IPS-11a (cell line): ENCODE results near the gene MSL1.
A peak's percentile ranks its signal among the peaks of the same experiment; 100 is the strongest.
"Not testable (repeated sequence)": the region's sequence is repeated elsewhere in the genome, so short reads cannot be mapped to it uniquely, and the experiment has no call there.

Source experiments
- H3K4me3 ChIP-seq: one replicate; pipeline ENCODE4 v1.5.1; 2013; ENCODE audit warnings: low read depth, low read length, control low read depth

MSL1 gene

DNA sequence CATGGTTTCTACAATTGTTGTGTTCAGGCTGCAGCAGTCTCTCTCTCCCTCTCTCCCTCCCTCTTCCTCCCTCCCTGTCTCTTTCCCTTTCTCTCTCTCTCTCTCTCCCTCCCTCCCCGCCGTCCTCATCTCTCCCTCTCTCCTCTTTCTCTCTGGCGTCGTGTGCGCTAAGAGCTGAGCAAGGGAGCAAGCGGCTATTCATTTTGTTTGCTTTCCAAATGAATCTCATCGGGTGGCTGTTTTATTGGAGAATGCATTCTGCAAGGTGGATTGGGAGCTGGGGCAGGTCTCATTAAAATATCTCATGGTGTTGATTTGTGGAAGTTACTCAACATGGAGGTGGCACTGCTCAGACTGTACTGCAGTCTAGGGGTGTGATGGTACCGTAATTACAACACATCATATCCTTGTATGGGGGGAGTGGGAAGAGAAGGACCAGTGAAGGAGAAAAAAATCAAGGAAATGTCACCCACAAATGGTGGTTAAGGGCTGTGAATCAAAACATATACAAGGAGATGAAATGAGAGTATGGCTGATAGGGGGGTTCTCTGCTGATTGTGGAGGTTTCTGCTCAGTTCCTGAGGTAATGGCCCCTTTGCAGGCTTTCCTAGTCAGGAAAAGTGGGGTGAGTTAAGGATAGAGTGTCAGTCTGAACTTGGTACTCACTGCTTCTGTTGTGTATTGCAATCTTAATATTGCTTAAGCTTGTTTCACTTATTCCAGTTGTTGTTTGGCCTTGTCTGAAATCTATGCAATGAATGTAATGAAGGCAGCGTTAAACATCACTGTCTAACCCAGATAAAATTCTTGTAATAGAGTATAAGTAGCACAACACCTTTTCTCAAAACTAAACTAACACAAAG lies 2.7 kb downstream of the MSL1 start:
- H3K4me3 ChIP-seq = peak overlapping the region; percentile 76

GRCh38 chr17:40129498-40129897 lies 7.7 kb downstream of the MSL1 start:
- H3K4me3 ChIP-seq = no peak overlapping the region

DNA sequence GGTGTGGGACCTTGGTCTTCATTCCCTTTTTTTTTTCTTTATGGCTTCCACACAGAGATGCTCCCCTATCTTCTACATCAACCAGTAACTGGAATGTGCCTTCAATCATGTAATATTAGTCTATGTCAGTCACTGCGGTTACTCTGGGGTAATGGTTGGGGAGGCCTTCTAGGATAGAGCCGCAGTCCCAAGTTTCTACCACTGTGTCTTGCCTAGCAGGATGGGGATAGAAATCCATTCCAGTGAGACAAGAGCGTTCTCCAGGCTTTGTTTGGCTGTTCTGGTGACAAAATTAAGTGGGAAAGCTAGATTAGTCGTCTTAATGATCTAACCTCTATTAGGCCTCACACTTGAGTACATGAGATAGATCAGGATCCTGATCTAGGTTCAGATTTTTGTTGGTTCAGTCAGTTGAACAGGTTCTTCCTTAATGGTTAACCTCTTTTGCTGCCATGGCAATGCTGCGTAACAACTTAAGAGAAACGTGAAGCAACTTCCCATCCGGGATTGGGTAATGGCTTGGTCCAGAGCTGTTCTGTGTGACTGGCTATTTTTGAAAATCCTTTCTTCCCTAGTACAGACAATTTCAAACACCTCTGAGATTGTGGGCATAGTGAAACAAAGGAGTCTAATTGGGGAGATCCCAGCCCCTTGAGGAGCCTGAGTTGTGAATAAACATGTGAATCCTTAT lies 8.7 kb downstream of the MSL1 start:
- no peak overlapping the region for H3K4me3 ChIP-seq

DNA sequence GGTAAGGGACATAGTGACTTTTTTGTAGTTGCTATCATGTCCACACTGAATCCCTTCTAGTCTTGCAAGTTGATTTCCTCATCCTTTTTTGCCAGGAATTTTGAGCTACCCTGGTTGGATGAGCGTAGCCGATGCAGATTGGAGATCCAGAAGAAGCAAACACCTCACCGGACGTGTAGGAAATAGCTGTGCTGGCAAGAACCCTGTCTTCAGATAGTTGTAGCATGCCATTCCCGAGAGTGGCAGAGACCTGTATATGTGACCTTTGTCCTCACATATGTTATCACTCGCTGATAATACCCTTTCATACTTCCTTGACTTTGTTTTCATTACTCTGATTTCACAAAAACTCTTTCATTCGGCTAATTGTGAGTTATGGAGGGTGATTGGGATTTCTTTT lies 12.4 kb downstream of the MSL1 start:
- no peak overlapping the region for H3K4me3 ChIP-seq

DNA sequence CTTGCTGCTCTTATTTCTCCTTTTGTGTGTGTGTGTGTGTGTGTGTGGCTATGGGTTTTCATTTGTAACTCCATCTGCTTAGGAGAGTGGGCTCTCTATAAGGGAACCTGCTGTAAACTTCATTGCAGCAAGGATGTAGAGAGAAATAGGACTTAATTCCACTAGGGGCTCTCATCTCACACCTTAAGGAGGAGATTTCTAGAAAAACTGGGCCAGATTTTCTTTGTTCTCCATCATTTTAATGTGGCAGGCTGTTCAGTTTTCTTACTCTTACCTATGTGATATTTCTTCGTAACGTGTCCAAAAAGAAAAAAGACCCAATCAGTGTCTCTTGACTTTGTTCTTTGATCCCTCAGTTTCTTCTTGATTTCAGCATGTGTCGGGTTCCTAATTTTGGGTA lies 14.0 kb downstream of the MSL1 start:
- H3K4me3 ChIP-seq = no peak overlapping the region

GRCh38 chr17:40139566-40140058 lies 17.8 kb downstream of the MSL1 start:
- H3K4me3 ChIP-seq = peak overlapping the region; percentile 89

DNA sequence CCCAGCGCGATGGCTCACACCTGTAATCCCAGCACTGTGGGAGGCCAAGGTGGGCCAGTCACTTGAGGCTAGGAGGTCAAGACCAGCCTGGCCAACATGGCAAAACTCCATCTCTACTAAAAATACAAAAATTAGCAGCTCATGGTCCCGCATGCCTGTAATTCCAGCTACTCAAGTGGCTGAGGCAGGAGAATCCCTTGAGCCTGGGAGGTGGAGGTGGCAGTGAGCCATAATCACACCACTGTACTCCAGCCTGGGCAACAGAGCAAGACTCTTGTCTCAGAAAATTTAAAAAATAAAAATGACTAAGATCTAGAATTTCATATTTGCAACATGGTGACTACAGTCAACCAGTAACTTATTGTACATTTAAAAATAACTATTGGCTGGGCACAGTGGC lies 21.4 kb downstream of the MSL1 start:
- not testable (repeated sequence) for H3K4me3 ChIP-seq

DNA sequence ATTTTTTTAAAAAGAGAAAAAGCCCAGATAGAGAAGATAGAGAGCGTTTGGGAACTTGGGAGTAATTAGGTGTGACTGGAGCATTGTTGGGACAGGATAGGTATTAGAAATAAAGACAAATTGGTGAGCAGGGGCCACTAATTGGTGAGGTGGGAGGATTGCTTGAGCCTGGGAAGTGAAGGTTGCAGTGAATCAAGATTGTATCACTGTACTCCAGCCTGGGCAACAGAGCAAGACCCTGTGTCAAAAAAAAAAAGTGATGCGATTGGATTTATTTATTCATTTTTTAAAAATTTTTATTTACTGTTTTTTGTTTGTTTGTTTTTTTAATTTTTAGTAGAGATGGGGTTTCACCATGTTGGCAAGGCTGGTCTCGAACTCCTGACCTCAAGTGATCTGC lies 23.7 kb downstream of the MSL1 start:
- no peak overlapping the region for H3K4me3 ChIP-seq

DNA sequence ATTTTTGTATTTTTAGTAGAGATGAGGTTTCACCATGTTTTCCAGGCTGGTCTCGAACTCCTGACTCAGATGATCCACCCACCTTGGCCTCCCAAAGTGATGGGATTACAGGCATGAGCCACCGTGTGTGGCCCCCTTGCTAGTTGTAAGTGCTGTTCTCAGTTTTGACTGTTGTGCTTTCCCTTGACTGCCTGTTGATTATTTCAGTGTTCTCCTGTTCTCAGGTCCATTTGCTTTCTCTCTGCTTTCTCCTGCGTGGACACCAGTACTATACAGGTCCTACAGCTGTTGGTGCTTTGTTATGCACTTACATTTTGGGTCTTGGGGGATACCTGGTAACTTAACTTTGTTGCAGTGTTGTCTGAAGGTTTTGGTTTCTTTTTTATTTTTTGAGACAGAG lies 26.8 kb downstream of the MSL1 start:
- H3K4me3 ChIP-seq = no peak overlapping the region

- H3K4me3 ChIP-seq = no peak overlapping the region
These were observed 28.5 kb downstream of the MSL1 start for GRCh38 chr17:40150276-40150675.

- H3K4me3 ChIP-seq = no peak overlapping the region
These were observed 29.7 kb downstream of the MSL1 start for GRCh38 chr17:40151414-40151963.

- no peak overlapping the region for H3K4me3 ChIP-seq
These were observed 31.9 kb downstream of the MSL1 start for GRCh38 chr17:40153603-40154236.

GRCh38 chr17:40157973-40158372 lies 36.2 kb downstream of the MSL1 start:
- no peak overlapping the region for H3K4me3 ChIP-seq

GRCh38 chr17:40158438-40159013 lies 36.8 kb downstream of the MSL1 start:
- no peak overlapping the region for H3K4me3 ChIP-seq

- H3K4me3 ChIP-seq = no peak overlapping the region
These were observed 37.7 kb downstream of the MSL1 start for GRCh38 chr17:40159456-40159855.

- no peak overlapping the region for H3K4me3 ChIP-seq
These were observed 46.0 kb downstream of the MSL1 start for GRCh38 chr17:40167685-40168261.

- no peak overlapping the region for H3K4me3 ChIP-seq
These were observed 46.6 kb downstream of the MSL1 start for GRCh38 chr17:40168262-40168832.

DNA sequence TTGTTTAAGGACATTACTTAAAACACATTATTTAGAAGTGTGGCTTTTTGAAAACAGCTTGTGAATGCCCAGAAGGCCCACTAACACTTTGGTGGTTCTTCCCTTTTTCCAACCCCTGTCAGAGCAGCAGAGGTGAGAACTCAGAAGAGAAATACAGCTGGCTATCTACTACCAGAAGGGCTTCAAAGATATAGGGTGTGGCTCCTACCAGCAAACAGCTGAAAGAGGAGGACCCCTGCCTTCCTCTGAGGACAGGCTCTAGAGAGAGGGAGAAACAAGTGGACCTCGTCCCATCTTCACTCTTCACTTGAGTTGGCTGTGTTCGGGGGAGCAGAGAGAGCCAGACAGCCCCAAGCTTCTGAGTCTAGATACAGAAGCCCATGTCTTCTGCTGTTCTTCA lies 48.6 kb downstream of the MSL1 start:
- H3K4me3 ChIP-seq = no peak overlapping the region

DNA sequence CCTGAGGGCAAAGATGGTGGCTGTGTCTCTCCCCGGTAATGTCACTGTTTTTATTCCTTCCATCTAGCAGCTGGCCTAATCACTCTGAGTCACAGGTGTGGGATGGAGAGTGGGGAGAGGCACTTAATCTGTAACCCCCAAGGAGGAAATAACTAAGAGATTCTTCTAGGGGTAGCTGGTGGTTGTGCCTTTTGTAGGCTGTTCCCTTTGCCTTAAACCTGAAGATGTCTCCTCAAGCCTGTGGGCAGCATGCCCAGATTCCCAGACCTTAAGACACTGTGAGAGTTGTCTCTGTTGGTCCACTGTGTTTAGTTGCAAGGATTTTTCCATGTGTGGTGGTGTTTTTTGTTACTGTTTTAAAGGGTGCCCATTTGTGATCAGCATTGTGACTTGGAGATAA lies 50.0 kb downstream of the MSL1 start:
- H3K4me3 ChIP-seq = no peak overlapping the region

DNA sequence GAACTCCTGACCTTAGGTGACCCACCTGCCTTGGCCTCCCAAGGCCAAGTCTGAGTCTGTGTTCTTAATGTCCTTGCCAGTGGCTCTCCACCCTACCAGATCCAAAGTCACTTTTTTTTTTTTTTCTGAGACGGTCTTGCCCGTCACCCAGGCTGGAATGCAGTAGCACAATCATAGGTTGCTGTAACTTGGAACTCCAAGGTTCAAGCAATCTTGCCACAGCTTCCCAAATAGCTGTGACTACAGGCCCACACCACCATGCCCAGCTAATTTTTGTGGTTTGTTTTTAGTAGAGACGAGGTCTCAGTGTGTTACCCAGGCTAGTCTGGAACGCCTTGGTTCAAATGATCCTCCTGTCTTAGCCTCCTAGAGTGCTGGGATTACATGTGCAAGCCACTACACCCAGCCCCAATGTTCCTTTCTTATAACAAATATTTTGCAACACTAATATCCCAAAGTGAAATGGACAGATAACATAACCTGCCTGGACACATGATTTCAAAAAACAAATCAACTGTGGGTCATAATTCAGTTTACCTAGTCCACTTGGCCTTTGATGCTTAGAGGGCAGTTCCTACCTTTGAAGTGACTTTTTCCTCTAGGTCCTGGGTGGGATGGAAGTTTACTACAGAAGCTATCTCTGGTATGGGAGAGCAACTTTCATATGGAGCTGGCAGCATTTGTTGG lies 51.5 kb downstream of the MSL1 start:
- no peak overlapping the region for H3K4me3 ChIP-seq
